GM18870 (cell line): Measurements from ENCODE around the gene COQ4.
"Not testable (repeated sequence)": the region's sequence is repeated elsewhere in the genome, so short reads cannot be mapped to it uniquely, and the experiment has no call there.

Experiments used
- ATAC-seq: cut with Tn5 transposase; IDR thresholded peaks from one replicate; pipeline ENCODE4 v1.9.1; 2021; ENCODE audit warnings: moderate library complexity; ENCODE audit not compliant: unreplicated experiment

COQ4 gene

DNA sequence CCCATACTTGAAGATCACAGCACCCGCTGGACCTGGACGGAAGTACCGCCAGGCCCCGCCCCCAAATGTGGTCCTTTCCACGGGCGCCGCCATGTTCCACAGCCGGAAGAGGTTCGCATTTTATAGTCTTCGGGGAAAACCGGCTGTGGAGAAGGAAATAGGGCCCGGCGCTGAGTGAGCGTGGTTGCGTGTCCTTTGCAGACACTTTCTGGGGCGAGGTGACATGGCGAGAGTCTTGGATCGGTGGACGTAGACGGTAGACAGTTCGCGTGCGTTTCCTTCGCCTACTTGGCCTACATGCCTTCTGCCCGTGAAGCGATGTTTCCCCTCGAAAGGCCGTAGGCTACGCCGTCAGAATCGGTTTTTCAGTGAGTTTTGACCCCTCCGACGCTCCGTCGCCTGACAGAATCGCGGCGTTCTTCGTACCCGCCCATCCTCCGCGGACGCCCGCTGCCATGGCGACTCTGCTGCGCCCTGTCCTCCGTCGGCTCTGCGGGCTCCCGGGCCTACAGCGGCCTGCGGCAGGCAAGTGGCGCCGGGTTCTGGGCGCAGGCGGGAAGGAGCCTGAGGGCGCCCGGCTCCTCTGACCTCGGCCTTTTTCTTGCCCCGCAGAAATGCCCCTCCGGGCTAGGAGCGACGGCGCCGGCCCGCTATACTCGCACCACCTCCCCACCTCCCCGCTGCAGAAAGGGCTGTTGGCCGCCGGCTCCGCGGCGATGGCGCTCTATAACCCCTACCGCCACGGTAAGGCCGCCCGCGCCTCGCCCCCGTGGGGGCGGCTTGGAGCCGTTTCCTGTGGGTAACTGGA lies at the start of gene COQ4, which contains the start of gene TRUB2:
Gene COQ4 (plus strand): TSS at position 436 of the 808 bp plus-strand sequence. CDS start 20 bp downstream, at position 456.
Gene TRUB2 (minus strand): TSS at position 44 of the 808 bp plus-strand sequence. CDS start 39 bp downstream, at position 5.
- ATAC-seq: peak; percentile 69

- no peak for ATAC-seq
Observed at GRCh38 chr9:128274245-128274644, 48.4 kb upstream of the COQ4 start.

GRCh38 chr9:128275198-128276007 lies 47.2 kb upstream of the COQ4 start, which contains the start of gene GOLGA2:
TSS of gene GOLGA2 (minus strand) at chr9:128276007. CDS start at chr9:128275976, 31 bp downstream.
- ATAC-seq: peak; percentile 40

- ATAC-seq: peak; percentile 91
Observed at GRCh38 chr9:128276008-128276573, 46.5 kb upstream of the COQ4 start, which contains the start of gene SWI5. TSS of gene SWI5 (plus strand) at chr9:128276276.

- no peak for ATAC-seq
Observed at GRCh38 chr9:128276574-128277270, 45.9 kb upstream of the COQ4 start.

- not testable (repeated sequence) for ATAC-seq
Observed at GRCh38 chr9:128279088-128280073, 43.3 kb upstream of the COQ4 start.

- ATAC-seq: no peak
Observed at GRCh38 chr9:128280084-128280622, 42.5 kb upstream of the COQ4 start.

DNA sequence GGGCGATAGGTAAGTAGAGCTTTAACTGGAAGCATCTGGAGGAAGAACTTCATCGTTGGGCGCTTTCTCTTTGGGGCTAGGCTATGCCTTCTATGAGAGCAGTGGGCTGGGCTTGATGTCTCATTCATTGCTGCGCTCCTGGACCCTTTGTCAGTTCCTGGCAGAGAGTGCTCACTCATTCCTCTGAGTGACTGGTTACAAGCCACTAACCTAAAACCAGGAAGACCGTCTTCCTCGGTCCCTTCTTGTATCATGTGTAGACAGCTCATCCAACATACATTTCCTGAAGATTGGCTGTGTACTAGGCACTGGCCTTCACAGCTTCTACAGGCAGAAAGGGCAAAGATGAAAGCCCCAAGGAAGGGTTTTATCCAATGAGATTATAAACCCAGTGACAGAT lies 40.1 kb upstream of the COQ4 start:
- no peak for ATAC-seq

DNA sequence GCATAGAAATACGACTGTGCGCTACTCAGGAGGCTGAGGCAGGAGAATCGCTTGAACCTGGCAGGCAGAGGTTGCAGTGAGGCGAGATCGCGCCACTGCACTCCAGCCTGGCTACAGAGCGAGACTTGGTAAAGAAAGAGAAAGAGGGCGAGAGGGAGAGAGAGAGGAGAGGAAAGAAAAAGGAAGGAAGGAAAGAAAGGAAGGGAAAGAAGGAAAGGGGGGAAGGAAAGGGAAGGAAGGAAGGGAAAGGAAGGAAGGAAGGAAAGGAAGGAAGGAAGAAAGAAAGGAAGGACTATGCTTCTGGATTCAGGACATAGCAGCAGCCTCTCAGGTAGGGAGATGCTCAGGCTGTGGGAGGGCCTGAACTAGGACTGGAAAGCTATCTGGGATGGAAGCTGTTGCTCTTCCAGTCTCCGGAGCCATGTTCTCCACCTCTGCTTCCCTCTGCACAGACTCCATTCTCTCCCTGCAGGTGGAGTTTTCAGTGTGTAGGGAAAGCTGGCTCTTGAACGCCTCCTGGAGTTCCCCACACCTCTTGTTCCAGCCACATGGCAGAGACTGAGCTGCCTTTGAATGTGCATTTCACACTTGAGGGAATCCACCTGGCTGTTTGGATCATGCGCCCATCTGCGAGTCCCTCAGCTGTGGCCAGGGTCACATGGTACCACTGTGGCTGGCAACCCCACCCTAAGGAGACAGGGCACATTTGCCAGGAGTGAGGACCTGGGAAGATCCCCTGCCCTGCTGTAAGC lies 37.4 kb upstream of the COQ4 start:
- ATAC-seq: no peak

- no peak for ATAC-seq
Observed at GRCh38 chr9:128286440-128286839, 36.2 kb upstream of the COQ4 start.

DNA sequence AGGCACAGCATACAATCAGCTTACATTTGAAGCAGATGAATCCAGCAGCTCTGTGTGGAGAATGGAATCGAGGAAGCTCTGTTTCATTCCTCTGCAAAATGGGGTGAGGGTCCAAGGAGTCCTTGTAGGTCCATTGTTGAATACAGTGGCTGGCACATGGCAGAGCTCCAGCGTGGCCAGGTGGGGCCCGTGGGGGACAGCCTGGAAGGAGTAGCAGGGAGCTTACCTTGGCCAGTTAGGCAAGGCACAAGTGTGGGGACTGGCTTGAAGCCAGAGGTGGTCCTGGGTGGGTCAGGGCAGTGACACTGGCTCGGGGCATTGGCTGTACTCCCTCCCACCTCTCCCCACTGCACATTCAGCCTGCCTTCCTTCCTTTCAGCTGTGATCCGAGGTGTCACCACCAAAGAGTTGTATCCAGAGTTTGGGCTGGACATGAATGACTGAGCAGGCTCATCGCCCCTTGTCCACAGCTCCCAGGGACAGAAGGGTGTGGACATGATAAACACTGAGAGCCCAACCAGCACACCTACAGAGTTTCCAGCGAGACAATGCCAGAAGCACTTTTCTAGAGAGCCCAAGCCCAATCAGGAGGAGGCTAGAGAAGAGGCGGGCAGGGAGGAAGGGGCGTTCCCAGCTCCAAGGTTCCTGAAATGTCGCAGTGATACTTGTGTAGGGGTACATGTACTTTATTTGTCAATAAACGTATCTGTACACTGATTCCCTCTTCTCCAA lies 34.2 kb upstream of the COQ4 start:
- ATAC-seq: no peak

- ATAC-seq: no peak
Observed at GRCh38 chr9:128292009-128292408, 30.6 kb upstream of the COQ4 start.

DNA sequence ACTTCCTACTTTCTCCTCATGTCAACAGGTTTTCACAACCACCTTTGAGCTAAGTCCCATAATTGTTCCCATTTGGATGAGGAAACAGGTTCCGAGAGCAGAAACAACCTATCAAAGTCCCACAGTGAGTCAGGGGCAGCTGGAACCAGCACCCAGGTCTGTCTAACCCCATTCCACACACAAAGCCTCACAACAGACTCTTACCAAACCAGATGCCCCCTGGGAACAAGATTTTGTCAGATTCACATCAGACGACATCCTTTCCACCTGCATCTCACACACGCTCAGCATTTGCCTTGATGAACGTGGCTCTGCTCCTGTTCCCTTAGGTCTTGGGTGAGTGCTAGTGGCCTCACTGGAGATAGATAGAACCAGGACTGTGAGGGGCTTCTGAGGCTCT lies 29.5 kb upstream of the COQ4 start:
- ATAC-seq: no peak

- ATAC-seq: no peak
Observed at GRCh38 chr9:128294142-128294541, 28.5 kb upstream of the COQ4 start.

GRCh38 chr9:128296340-128297220 lies 26.1 kb upstream of the COQ4 start:
- no peak for ATAC-seq

GRCh38 chr9:128297221-128297773 lies 25.3 kb upstream of the COQ4 start:
- no peak for ATAC-seq
